Right cardiac atrium (tissue), 5 donors: ENCODE results near the gene CHTF18. TPM values are rescaled to one million over a fixed set of nuclear protein-coding genes. Genes with fewer than 3 reads are reported as not detected.

Experiments
- ATAC-seq, 2 donors: fragments of 200-7000 bp; cut with Tn5 transposase; one replicate each; pipeline versions ENCODE4 v1.8.0 to v1.9.1; 2020; ENCODE audit warnings: moderate library complexity in 2 of 2, mild to moderate bottlenecking in 1 of 2
- DNase-seq, 3 donors: peaks; one replicate each; pipeline ENCODE4 v3.0.0-alpha.2; 2020
- H3K27ac ChIP-seq: one replicate; pipeline ENCODE4 v1.5.1; 2013; ENCODE audit warnings: mild to moderate bottlenecking, low read length, control low read depth, moderate library complexity
- H3K27me3 ChIP-seq: one replicate; pipeline ENCODE4 v1.6.1; 2013; ENCODE audit not compliant: control insufficient read depth, insufficient read depth
- H3K4me1 ChIP-seq: one replicate; pipeline ENCODE4 v1.6.1; 2013; ENCODE audit warnings: low read length; ENCODE audit not compliant: control insufficient read depth, insufficient read depth
- H3K4me3 ChIP-seq: one replicate; pipeline ENCODE4 v1.5.1; 2013; ENCODE audit warnings: low read length, control low read depth
- H3K9me3 ChIP-seq: one replicate; pipeline ENCODE4 v1.6.1; 2013; ENCODE audit warnings: low read length; ENCODE audit not compliant: control insufficient read depth
- WGBS: extraction: QIAGEN DNeasy Blood & Tissue Kit; methylation state at CpG from one replicate; pipeline ENCODE4 v1.1.7; 2013; 5-methylcytosine and 5-hydroxymethylcytosine counted together
- intact Hi-C, 4 donors: fragments of 100-400 bp; cut with DNase I; formaldehyde crosslinking; loops; one replicate each; pipeline versions ENCODE4 v1.11.0 to v1.14.0; 2022 to 2023
- polyA plus RNA-seq: library from polyadenylated mRNA; stranded (reverse); fragments of 200-250 nt; gene quantifications from one replicate; pipeline ENCODE4 v1.2.3, GENCODE V29; 2013
- total RNA-seq, 4 donors: library from RNA; stranded (reverse); fragmentation: NEBNext Ultra II Directional; extraction: Animal tissue kit (Norgen Biotek cat#: 25700); gene quantifications; one replicate each; pipeline ENCODE4 v1.2.1, GENCODE V29; 2021
- donor health status: healthy with polysubstance abuse.
- donor health status: DM: no; HTN: yes; CAD: no.
- donor health status: DM: no; HTN: no; CAD: no.
- donor health status: DM: no; HTN: yes; CAD: no; lungs with severe emphysema.
- donor health status: DM: yes; HTN: yes; CAD: no.

CHTF18 gene
- total and polyA plus RNA-seq, 5 donors, result 3.4 to 6.9 (median 4.5) TPM

- no peak overlapping the region for H3K4me3 ChIP-seq
- ATAC-seq (no peak), DNase-seq (no peak)
- 92% methylated on average over 9 of the region's 9 CpGs for WGBS
- no peaks in the 10 kb centered on the region for H3K9me3 ChIP-seq
- no peak overlapping the region for H3K27ac ChIP-seq
- intact Hi-C loops, result no loop called here
- H3K4me1 ChIP-seq, result no peaks in the 10 kb centered on the region
- no peaks in the 10 kb centered on the region for H3K27me3 ChIP-seq
Measured at GRCh38 chr16:776824-777223, 11.6 kb upstream of the CHTF18 start.

- Histone ChIP-seq H3K27me3 (no peaks in the 10 kb centered on the region), H3K27ac (no peak overlapping the region), H3K9me3 (no peaks in the 10 kb centered on the region), H3K4me1 (no peaks in the 10 kb centered on the region), H3K4me3 (no peak overlapping the region)
- no peak for DNase-seq
- WGBS, result 24% methylated on average over 16 of the region's 16 CpGs
- intact Hi-C loops, result no loop called here
- ATAC-seq, result no peak
Measured at GRCh38 chr16:777826-778225, 10.6 kb upstream of the CHTF18 start.

- intact Hi-C loops, result no loop called here
- H3K4me1 ChIP-seq, result no peaks in the 10 kb centered on the region
- H3K27me3 ChIP-seq, result no peaks in the 10 kb centered on the region
- no peak overlapping the region for H3K27ac ChIP-seq
- 76% methylated on average over 11 of the region's 11 CpGs for WGBS
- no peaks in the 10 kb centered on the region for H3K9me3 ChIP-seq
- no peak for DNase-seq
- H3K4me3 ChIP-seq, result no peak overlapping the region
- no peak for ATAC-seq
Measured at GRCh38 chr16:778447-778846, 10.0 kb upstream of the CHTF18 start.

GRCh38 chr16:778909-779527 lies 9.4 kb upstream of the CHTF18 start:
- ATAC-seq, result no peak
- DNase-seq, result no peak
- H3K4me3 ChIP-seq, result no peak overlapping the region
- intact Hi-C loops, result no loop called here
- no peaks in the 10 kb centered on the region for H3K4me1 ChIP-seq
- WGBS, result 84% methylated on average over 6 of the region's 6 CpGs
- no peaks in the 10 kb centered on the region for H3K9me3 ChIP-seq
- H3K27me3 ChIP-seq, result no peaks in the 10 kb centered on the region
- no peak overlapping the region for H3K27ac ChIP-seq

- H3K4me3 ChIP-seq, result no peak overlapping the region
- H3K27ac ChIP-seq, result no peak overlapping the region
- no peaks in the 10 kb centered on the region for H3K9me3 ChIP-seq
- WGBS, result 64% methylated on average over 13 of the region's 13 CpGs
- no peaks in the 10 kb centered on the region for H3K4me1 ChIP-seq
- intact Hi-C loops, result no loop called here
- DNase-seq, result no peak
- no peak for ATAC-seq
- H3K27me3 ChIP-seq, result no peaks in the 10 kb centered on the region
Measured at GRCh38 chr16:779561-779960, 8.9 kb upstream of the CHTF18 start.

- no peak for ATAC-seq
- 87% methylated on average over 16 of the region's 16 CpGs for WGBS
- no peaks in the 10 kb centered on the region for H3K27me3 ChIP-seq
Measured at GRCh38 chr16:780296-780695, 8.1 kb upstream of the CHTF18 start.

GRCh38 chr16:781346-782010 lies 6.9 kb upstream of the CHTF18 start:
- intact Hi-C loops, result loop anchor here in 1 of 4 donors (10.0 kb wide), 1 partner anchor 67 kb away; the partner anchor contains the start of gene METRN
- Histone ChIP-seq H3K4me3 (no peak overlapping the region), H3K27me3 (no peaks in the 10 kb centered on the region), H3K9me3 (no peaks in the 10 kb centered on the region), H3K4me1 (no peaks in the 10 kb centered on the region), H3K27ac (no peak overlapping the region)
- DNase-seq (no peak), ATAC-seq (no peak)
- 70% methylated on average over 19 of the region's 19 CpGs for WGBS

More at GRCh38 chr16:780296-780695, 8.1 kb upstream of the CHTF18 start:
- intact Hi-C loops, result loop anchor here in 1 of 4 donors (10.0 kb wide), 1 partner anchor 65 kb away; the partner anchor contains the start of gene METRN
- no peak for DNase-seq
- Histone ChIP-seq H3K4me3 (no peak overlapping the region), H3K27ac (no peak overlapping the region), H3K4me1 (no peaks in the 10 kb centered on the region), H3K9me3 (no peaks in the 10 kb centered on the region)

GRCh38 chr16:782258-782657 lies 6.2 kb upstream of the CHTF18 start:
- Histone ChIP-seq H3K27ac (no peak overlapping the region), H3K9me3 (no peaks in the 10 kb centered on the region), H3K4me1 (no peaks in the 10 kb centered on the region), H3K27me3 (no peaks in the 10 kb centered on the region), H3K4me3 (no peak overlapping the region)
- WGBS, result 53% methylated on average over 6 of the region's 6 CpGs
- no peak for ATAC-seq
- intact Hi-C loops, result loop anchor here in 1 of 4 donors (10.0 kb wide), 1 partner anchor 67 kb away; the partner anchor contains the start of gene METRN
- no peak for DNase-seq

- Histone ChIP-seq H3K9me3 (no peaks in the 10 kb centered on the region), H3K4me3 (no peak overlapping the region), H3K27me3 (no peaks in the 10 kb centered on the region), H3K4me1 (peaks cover 4% of the 10 kb centered on the region), H3K27ac (no peak overlapping the region)
- no peak for DNase-seq
- WGBS, result 76% methylated on average over 36 of the region's 36 CpGs
- intact Hi-C loops, result loop anchor here in 1 of 4 donors (10.0 kb wide), 1 partner anchor 68 kb away; the partner anchor contains the start of gene METRN
- no peak for ATAC-seq
Measured at GRCh38 chr16:782766-783403, 5.5 kb upstream of the CHTF18 start.

- peaks cover 4% of the 10 kb centered on the region for H3K4me1 ChIP-seq
- no peak overlapping the region for H3K27ac ChIP-seq
- no peak overlapping the region for H3K4me3 ChIP-seq
- no peaks in the 10 kb centered on the region for H3K9me3 ChIP-seq
- ATAC-seq, result no peak
- intact Hi-C loops, result loop anchor here in 2 of 4 donors (2.0 to 10.0 kb wide), 2 partner anchors 69 to 71 kb away; partner anchors contain the start of gene METRN (in 1 of the 2)
- 29% methylated on average over 17 of the region's 17 CpGs for WGBS
- peak; percentile 57 to 80 (median 77) for DNase-seq
- no peaks in the 10 kb centered on the region for H3K27me3 ChIP-seq
Measured at GRCh38 chr16:783404-784161, 4.8 kb upstream of the CHTF18 start.
